Right kidney (tissue), 1 donor: Measurements from ENCODE around the gene KRT12.
A peak's percentile ranks its signal among the peaks of the same experiment; 100 is the strongest.

ENCODE experiments used
- DNase-seq: peaks from one replicate; pipeline ENCODE4 v3.0.0-alpha.2; 2016

The KRT12 gene

GRCh38 chr17:40843242-40843641, 23.8 kb downstream of the KRT12 start:
- no peak for DNase-seq

- no peak for DNase-seq
Measured at GRCh38 chr17:40841246-40841645, 25.8 kb downstream of the KRT12 start.

- DNase-seq: no peak
Measured at GRCh38 chr17:40839194-40839593, 27.8 kb downstream of the KRT12 start.

- DNase-seq: no peak
Measured at GRCh38 chr17:40836020-40836419, 31.0 kb downstream of the KRT12 start.

- DNase-seq: no peak
Measured at GRCh38 chr17:40833882-40834281, 33.1 kb downstream of the KRT12 start.

GRCh38 chr17:40832840-40833239, 34.2 kb downstream of the KRT12 start:
- no peak for DNase-seq

GRCh38 chr17:40830085-40830776, 36.8 kb downstream of the KRT12 start:
- no peak for DNase-seq

- DNase-seq: no peak
Measured at GRCh38 chr17:40828454-40829044, 38.5 kb downstream of the KRT12 start.

GRCh38 chr17:40827746-40828453, 39.1 kb downstream of the KRT12 start:
- DNase-seq: no peak

- DNase-seq: no peak
Measured at GRCh38 chr17:40825599-40825998, 41.4 kb downstream of the KRT12 start.

GRCh38 chr17:40824015-40824832, 42.8 kb downstream of the KRT12 start:
- DNase-seq: no peak

- DNase-seq: no peak
Measured at GRCh38 chr17:40822132-40822812, 44.8 kb downstream of the KRT12 start, which contains the start of gene KRT10. Gene KRT10, minus strand, starts transcription at chr17:40822614. Its CDS starts 29 bp downstream, at chr17:40822585.

GRCh38 chr17:40821536-40821935, 45.5 kb downstream of the KRT12 start:
- no peak for DNase-seq

GRCh38 chr17:40820228-40820838, 46.7 kb downstream of the KRT12 start:
- DNase-seq: no peak

GRCh38 chr17:40819528-40820125, 47.4 kb downstream of the KRT12 start:
- DNase-seq: no peak

GRCh38 chr17:40818733-40819527, 48.1 kb downstream of the KRT12 start:
- DNase-seq: peak; percentile 56

GRCh38 chr17:40818343-40818732, 48.7 kb downstream of the KRT12 start:
- peak; percentile 11 for DNase-seq

- no peak for DNase-seq
Measured at GRCh38 chr17:40817103-40817682, 49.8 kb downstream of the KRT12 start.

- no peak for DNase-seq
Measured at GRCh38 chr17:40816569-40816968, 50.5 kb downstream of the KRT12 start.

GRCh38 chr17:40815381-40815780, 51.6 kb downstream of the KRT12 start:
- DNase-seq: no peak
